ENCODE data around the gene TIGD6. TPM values are rescaled to one million over a fixed set of nuclear protein-coding genes. Genes with fewer than 3 reads are reported as not detected.

The TIGD6 gene
- total and polyA plus RNA-seq, 10 of the 15 experiments (the other 5 are each of a cell fraction or from before 2014, with no cell fraction given) = 0.84 to 4.1 (median 2.7) TPM

GRCh38 chr5:150045549-150045948, 45.1 kb upstream of the TIGD6 start:
- WGBS (ENCODE audit: insufficient coverage, insufficient replicate concordance, low lambda C conversion rate, missing lambda C conversion rate) = 86% methylated on average over 6 of the region's 6 CpGs
- Histone ChIP-seq H3K4me2 (ENCODE audit: control insufficient read depth, insufficient read depth) (no peak overlapping the region), H3K27me3 (replicated peaks in 1 of 2; ENCODE audit: control insufficient read depth in 2 of 2, insufficient read depth in 2 of 2, low read length in 1 of 2) (no peaks in the 10 kb centered on the region), H3K36me3 (ENCODE audit: control insufficient read depth in 2 of 2, insufficient read depth in 2 of 2, low read length in 1 of 2) (peaks cover 45 to 46% of the 10 kb centered on the region in 2 experiments), H3K4me3 (no peak overlapping the region), H2AFZ (ENCODE audit: control insufficient read depth, low read depth, low read length) (no peak overlapping the region), H3K4me1 (ENCODE audit: control insufficient read depth, insufficient read depth, low read length) (no peaks in the 10 kb centered on the region), H3K9me3 (replicated peaks; ENCODE audit: control insufficient read depth, insufficient read depth, low read length) (no peaks in the 10 kb centered on the region), H3K9ac (ENCODE audit: control insufficient read depth, insufficient read depth, low read length) (no peak overlapping the region), H3K79me2 (ENCODE audit: control insufficient read depth, insufficient read depth, low read length) (no peaks in the 10 kb centered on the region), H4K20me1 (ENCODE audit: control insufficient read depth, insufficient read depth) (no peaks in the 10 kb centered on the region), H3K27ac (ENCODE audit: control insufficient read depth, insufficient read depth) (no peak overlapping the region)
- ChIA-PET POLR2A (no interaction called here), SMC1A (ENCODE audit: uncharacterized antibody, unreplicated experiment) (interaction anchor here (1.2 kb wide), 1 partner anchor 9 kb away, joined by 3 read pairs; no protein-coding TSS in a partner anchor), CTCF (interaction anchor here (1.2 to 2.5 kb wide), 4 partner anchors 11 to 77 kb away, joined by 4 to 10 read pairs (median 4); no protein-coding TSS in a partner anchor), RAD21 (ENCODE audit: unreplicated experiment) (interaction anchor here (1.4 kb wide), 1 partner anchor 173 kb away, joined by 3 read pairs; no protein-coding TSS in a partner anchor)
- TF ChIP-seq JUNB (IDR thresholded peaks at IDR 0.05) (no peak), IKZF2 (IDR thresholded peaks at IDR 0.05) (no peak), ESRRA (IDR thresholded peaks at IDR 0.05; ENCODE audit: low read length) (no peak), EED (IDR thresholded peaks at IDR 0.05; ENCODE audit: low read depth) (no peak), EGR1 (IDR thresholded peaks at IDR 0.05; ENCODE audit: borderline replicate concordance in 1 of 2, low read depth in 2 of 2, low read length in 2 of 2) (no peak), RAD21 (IDR thresholded peaks at IDR 0.05; ENCODE audit: insufficient read depth, low read depth, low read length) (0 out of 2 replicates have a peak, but pooled peaks have one; percentile 21), RBBP5 (conservative IDR thresholded peaks at IDR 0.05) (no peak), ATF7 (IDR thresholded peaks at IDR 0.05; ENCODE audit: low read depth) (no peak), PML (IDR thresholded peaks at IDR 0.05; ENCODE audit: low read length) (no peak)
- TF ChIP-seq, protein P1, sequence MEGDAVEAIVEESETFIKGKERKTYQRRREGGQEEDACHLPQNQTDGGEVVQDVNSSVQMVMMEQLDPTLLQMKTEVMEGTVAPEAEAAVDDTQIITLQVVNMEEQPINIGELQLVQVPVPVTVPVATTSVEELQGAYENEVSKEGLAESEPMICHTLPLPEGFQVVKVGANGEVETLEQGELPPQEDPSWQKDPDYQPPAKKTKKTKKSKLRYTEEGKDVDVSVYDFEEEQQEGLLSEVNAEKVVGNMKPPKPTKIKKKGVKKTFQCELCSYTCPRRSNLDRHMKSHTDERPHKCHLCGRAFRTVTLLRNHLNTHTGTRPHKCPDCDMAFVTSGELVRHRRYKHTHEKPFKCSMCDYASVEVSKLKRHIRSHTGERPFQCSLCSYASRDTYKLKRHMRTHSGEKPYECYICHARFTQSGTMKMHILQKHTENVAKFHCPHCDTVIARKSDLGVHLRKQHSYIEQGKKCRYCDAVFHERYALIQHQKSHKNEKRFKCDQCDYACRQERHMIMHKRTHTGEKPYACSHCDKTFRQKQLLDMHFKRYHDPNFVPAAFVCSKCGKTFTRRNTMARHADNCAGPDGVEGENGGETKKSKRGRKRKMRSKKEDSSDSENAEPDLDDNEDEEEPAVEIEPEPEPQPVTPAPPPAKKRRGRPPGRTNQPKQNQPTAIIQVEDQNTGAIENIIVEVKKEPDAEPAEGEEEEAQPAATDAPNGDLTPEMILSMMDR (IDR thresholded peaks at IDR 0.05 in 2 of 3, conservative IDR thresholded peaks at IDR 0.05 in 1 of 3; ENCODE audit: control insufficient read depth in 2 of 3, extremely low read depth in 1 of 3, insufficient read depth in 1 of 3, low read depth in 3 of 3, low read length in 3 of 3) = peak; percentile 1 to 27 (median 19); a peak in 1 of 6 replicates
- in situ Hi-C loops (cut with MboI) (no loop called here), intact Hi-C loops (cut with micrococcal nuclease; ENCODE audit: unreplicated experiment) (loop anchor here (5.0 kb wide), 1 partner anchor 62 kb away; no protein-coding TSS in a partner anchor)
- no TSS peak for BruUV-seq (replicated peaks)
- no peak for DNase-seq (ENCODE audit: low read depth, low spot score)
- FAIRE-seq = no peak
- peak; percentile 40; the same call in 1 of the 3 replicates for ATAC-seq

All from GM12878 (cell line).